Stimulated activated CD4-positive, alpha-beta T cell treated with anti-CD3 and anti-CD28 coated beads, Interleukin-2, amount 100 ng/mL, for 4 hours (primary cell): ENCODE data around the gene TRIM61.
A peak's percentile ranks its signal among the peaks of the same experiment; 100 is the strongest.
"Not testable (repeated sequence)": the region's sequence is repeated elsewhere in the genome, so short reads cannot be mapped to it uniquely, and the experiment has no call there.

Experiments
- DNase-seq: peaks from one replicate; pipeline ENCODE4 v3.0.0-alpha.2; 2020; ENCODE audit warnings: low read depth

TRIM61 gene

DNA sequence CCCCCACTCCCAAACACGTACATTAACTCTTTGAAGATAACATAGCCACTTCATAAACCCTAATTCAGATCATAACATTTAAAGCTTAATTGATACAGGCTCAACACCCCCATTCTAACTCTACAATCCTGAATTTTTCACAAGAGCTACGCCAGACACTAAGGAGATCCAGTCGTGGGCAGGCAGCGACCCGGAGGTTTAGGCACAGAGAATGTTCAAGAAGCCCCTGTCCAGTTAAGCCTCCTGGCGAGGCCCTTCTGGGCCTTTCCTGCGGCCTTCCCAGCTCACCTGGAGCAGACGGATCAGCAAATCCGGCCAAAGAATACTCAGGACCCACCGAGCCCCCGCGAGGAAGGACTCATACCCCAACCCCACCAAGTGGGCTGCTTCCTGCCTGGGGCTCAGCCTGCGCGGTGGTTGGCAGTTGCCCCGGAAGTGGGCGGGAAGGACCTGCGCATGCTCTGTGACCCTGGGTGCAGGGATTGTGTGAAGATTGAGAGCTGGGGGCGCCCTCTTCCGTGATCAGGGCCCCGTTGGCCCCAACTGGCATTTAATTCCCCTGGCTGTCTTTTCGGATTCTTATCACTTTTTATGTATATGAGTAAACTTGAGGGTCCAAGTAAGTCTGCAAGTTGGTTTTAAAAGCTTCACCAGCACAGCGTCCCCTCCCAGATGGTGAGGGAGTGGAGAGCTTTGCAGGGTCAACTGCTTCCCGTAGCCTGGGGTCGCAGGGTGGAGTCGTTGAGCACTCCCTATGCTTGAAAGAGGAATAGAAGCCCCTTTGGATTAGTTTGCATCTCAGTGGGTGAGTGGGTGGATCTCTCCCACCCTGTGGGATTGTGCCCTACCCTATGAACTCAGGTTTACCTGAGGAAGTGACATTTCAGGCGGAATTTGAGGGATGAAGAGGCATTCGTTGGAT, at the start of gene TRIM61:
TSS of gene TRIM61 (minus strand) at position 415 of the 922 bp plus-strand sequence. CDS start 7,655 bp downstream, outside the sequence.
- DNase-seq, result peak; percentile 15

DNA sequence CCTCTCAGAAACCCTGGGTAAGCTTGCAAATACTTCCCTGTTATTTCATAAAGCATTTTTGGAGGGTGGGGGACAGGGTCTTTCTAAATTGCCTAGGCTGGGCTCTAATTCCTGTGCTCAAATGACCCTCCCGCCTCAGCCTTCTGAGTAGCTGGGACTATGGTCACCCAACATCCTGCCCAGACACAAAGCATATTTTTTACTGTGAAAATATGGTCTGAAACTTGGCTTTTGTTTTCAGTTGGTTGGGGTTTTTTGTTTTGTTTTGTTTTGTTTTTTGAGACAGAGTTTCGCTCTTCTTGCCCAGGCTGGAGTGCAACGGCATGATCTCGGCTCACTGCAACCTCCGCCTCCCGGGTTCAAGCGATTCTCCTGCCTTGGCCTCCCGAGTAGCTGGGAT, 48.3 kb upstream of the TRIM61 start:
- DNase-seq, result not testable (repeated sequence)

DNA sequence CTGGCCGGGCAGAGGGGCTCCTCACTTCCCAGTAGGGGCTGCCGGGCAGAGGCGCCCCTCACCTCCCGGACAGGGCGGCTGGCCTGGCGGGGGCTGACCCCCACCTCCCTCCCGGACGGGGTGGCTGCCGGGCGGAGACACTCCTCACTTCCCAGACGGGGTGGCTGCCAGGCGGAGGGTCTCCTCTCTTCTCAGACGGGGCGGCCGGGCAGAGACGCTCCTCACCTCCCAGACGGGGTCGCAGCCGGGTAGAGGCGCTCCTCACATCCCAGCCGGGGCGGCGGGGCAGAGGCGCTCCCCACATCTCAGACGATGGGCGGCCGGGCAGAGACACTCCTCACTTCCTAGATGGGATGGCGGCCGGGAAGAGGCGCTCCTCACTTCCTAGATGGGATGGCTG, 42.5 kb upstream of the TRIM61 start:
- not testable (repeated sequence) for DNase-seq

DNA sequence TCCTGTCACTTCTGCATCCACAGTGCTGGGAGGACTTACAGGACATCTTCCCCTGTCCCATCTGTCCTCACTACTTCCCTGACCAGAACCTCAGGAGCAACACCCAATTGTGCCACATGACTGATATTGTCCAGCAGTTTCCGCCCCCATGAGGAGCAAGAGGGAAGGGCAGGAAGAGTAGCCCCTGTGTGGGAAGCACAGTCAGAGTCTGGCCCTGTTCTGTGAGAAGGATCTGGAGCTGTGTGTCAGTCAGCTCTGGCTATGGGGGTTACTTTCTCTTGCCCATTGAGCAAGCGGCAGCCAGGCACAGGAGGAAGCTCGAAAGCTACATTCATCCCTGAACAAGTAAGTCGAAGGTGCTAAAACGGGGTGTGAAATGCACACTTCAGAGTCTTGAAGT, 39.5 kb upstream of the TRIM61 start:
- DNase-seq, result no peak

DNA sequence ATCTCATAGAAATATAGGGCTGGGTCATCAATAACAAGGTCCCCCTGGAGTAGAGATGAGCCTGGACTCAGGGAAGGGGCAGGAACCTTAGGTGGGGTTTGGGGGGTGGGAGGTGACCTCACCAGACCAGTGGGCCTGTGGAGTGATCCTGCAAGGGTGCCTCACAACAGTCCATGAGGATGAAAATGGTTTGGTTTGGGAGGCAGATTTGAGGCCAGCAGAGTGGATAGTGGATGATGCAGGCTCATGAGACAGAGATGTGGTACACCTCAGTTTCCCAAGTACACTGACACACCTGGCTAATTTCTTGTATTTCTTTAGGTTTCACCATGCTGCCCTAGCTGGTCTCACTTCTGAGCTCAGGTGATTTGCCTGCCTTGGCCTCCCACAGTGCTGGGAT, 36.2 kb upstream of the TRIM61 start:
- no peak for DNase-seq

DNA sequence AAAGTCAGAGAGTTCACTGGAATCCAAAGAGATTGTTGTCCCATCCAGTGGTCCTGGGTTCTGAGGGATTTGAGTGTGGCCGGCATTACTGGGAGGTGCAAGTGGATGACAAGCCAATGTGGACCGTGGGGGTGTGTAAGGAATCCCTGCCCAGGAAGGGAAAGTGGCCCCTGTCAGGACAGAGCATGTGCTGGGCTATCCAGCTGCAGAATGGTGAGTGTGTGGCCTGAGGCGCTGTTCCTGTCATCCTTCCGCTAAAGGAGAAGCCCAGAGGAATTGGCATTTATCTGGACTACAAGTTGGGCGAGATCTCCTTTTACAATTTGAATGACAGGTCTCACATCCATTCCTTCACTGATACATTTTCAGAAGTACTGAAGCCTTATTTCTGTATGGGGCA, 33.9 kb upstream of the TRIM61 start:
- no peak for DNase-seq

DNA sequence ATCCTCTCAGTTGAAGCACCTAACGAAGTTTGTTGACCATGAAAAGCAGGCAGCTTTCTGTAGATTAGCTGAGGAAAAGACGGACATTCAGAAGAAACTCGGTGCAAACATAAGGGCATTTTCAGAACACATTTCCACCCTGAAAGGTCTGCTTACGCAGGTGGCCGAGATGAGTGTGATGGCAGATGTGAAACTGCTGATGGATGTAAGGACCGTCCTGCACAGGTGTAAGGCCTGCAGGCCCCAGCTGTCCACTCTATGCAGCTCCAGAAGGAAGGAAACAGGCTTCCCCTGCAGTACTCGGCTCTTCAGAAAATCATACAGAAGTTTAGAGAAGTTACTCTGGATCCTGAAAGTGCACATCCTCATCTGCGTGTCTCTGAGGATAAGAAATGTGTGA, 33.5 kb upstream of the TRIM61 start:
- no peak for DNase-seq

DNA sequence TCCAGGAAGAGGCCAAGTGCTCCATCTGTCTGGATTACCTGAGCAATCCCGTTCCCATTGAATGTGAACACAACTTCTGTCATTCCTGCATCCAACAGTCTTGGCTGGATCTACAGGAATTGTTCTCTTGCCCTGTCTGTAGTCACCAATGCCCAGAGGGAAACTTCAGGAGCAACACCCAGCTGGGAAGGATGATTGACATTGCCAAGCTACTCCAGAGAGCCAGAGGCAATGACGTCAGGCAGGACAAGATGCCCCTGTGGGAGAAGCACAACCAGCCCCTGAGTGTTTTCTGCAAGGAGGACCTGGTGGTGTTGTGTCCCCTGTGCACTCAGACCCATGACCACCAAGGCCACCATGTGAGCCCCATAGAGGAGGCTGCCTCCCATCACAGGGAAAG, 33.0 kb upstream of the TRIM61 start:
- no peak for DNase-seq

DNA sequence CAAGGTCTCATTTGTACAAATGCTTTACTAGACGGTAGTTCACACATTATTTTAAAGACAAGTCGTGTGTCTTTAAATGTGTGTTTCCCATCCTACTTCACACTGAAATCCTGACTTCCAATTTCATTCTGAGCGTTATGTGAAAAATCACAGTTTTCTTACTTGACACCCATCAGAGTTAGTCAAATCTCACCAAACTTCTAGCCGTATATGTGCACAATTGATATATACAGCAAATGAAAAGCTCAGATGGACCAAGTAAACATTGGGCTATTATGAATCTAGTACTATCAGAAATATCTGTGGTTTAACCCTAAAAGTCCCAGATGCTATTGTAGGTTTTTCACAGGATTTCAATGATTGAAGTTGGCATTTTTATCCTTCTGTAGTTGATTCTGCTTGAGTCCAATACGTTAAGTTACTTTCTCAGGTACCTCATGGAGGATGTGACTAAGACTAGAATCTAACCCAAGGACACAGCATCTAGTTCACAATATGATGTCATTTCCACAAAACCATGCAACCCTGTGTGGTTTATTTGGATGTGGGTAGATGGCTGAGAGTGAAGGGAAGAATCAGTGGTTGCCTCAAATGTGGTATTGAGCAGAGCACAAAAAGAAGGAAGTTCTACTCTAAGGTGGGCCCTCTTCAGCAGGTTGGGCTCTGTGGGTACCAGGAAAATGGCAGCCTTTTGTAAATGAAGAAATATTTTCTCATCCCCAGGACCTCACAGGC, 32.2 kb upstream of the TRIM61 start:
- no peak for DNase-seq

DNA sequence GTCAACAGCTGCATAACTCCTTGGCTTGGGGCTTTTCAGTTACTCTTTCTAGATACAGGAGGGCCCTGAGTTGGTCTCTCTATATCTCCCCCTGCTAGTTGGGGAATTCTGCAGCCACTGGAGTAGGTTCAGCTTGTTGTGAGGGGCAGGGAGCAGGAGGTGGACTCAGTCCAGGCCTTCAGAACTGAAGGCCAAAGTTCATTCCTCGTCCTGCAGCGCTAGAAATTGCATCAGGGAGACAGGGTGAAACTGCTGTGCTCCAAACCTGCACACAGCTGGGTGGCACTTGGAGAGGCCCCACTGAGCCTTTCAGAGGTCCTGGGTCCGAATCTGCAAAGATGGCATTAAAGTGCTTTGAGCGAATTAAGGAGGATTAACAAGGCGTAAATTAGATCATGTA, 29.4 kb upstream of the TRIM61 start:
- no peak for DNase-seq

DNA sequence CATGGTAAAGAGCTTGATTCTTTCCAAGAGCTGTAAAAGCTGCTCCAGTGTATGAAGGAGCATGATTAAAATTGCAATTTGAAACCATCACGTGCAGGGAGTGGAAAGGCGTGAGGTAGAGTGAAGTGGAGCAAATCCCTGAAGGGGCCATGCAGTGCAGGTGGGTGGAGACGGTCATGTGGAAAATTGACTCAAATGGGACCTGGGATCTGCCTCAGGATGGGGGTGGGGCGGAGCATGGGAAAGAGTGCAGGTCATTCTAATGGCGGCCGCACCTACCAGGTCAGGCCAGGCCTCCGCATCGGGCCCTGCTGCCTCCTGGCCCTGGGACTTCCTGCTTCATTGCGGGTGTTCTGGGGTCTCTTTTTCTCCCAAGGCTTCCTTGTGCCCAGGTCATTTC, 29.0 kb upstream of the TRIM61 start:
- no peak for DNase-seq

DNA sequence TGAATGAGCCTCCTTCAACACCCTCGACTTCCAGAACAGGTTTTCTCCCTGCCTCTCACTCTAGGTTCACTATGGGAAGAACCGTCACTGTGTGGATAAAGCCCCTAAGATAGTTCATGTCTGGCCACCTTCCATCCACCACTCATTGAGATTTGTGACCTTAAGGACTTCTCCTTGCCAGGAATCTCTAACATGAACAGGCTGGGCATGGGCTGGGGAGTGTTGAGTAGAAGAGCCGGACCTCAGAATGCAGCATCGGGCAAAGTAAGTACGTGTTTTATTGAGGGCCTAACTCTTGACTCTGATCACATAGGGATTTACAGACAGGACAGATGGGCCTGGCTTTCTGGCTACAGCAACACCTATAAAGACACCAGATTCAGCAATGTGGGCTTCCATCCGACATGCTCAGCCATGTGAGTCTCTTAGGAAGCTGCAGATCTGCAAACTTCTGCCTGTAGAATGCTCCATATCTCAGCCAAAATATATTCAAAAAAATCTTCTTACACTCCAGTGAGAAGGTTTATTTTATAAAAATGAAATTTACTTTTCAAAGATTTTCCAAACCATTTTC, 28.0 kb upstream of the TRIM61 start:
- DNase-seq, result no peak

DNA sequence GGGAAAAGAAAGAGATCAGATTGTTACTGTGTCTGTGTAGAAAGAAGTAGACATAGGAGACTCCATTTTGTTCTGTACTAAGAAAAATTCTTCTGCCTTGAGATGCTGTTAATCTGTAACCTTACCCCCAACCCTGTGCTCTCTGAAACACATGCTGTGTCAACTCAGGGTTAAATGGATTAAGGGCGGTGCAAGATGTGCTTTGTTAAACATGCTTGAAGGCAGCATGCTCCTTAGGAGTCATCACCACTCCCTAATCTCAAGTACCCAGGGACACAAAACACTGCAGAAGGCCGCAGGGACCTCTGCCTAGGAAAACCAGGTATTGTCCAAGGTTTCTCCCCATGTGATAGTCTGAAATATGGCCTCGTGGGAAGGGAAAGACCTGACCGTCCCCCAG, 24.5 kb upstream of the TRIM61 start:
- not testable (repeated sequence) for DNase-seq

DNA sequence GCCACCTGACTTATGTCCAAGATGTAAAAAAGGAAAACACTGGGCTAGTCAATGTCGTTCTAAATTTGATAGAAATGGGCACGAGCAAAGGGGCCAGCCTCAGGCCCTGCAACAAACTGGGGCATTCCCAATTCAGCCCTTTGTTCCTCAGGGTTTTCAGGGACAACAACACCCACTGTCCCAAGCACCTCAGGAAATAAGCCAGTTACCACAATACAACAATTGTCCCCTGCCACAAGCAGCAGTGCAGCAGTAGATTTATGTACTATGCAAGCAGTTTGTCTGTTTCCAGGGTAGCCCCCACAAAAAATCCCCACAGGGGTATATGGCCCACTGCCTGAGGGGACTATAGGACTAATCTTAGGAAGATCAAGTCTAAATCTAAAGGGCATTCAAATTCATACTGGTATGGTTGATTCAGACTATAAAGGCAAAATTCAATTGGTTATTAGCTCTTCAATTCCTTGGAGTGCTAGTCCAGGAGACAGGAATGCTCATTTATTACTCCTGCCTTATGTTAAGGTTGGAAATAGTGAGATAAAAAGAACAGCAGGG, 21.1 kb upstream of the TRIM61 start:
- DNase-seq, result not testable (repeated sequence)

DNA sequence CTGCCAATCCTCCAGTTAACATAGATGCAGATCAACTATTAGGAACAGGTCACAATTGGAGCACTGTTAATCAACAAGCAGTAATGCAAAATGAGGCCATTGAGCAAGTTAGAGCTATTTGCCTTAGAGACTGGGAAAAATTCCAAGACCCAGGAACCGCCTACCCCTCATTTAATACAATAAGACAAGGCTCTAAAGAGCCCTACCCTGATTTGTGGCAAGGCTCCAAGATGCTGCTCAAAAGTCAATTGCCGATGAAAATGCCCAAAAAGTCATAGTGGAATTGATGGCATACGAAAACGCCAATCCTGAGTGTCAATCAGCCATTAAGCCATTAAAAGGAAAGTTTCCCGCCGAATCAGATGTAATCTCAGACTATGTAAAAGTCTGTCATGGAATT, 20.5 kb upstream of the TRIM61 start:
- no peak for DNase-seq

DNA sequence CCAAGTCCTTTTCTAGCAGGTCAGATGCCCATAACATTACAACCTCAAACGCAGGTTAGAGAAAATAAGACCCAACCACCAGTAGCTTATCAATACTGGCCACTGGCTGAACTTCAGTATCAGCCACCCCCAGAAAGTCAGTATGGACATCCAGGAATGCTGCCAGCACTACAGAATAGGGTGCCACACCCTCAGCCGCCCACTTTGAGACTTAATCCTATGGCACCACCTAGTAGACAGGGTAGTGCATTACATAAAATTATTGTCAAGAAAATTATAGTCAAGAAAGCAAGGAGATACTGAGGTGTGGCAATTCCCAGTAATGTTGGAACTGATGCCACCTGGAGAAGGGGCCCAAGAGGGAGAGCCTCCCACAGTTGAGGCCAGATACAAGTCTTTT, 19.9 kb upstream of the TRIM61 start:
- no peak for DNase-seq

DNA sequence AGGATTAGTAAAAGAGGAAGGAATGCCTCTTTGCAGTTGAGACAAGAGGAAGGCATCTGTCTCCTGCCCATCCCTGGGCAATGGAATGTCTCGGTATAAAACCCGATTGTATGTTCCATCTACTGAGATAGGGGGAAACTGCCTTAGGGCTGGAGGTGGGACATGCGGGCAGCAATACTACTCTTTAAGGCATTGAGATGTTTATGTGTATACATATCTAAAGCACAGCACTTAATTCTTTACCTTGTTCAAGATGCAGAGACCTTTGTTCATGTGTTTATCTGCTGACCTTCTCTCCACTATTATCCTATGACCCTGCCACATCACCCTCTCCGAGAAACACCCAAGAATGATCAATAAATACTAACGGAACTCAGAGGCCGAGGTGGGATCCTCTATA, 18.7 kb upstream of the TRIM61 start:
- DNase-seq, result not testable (repeated sequence)

DNA sequence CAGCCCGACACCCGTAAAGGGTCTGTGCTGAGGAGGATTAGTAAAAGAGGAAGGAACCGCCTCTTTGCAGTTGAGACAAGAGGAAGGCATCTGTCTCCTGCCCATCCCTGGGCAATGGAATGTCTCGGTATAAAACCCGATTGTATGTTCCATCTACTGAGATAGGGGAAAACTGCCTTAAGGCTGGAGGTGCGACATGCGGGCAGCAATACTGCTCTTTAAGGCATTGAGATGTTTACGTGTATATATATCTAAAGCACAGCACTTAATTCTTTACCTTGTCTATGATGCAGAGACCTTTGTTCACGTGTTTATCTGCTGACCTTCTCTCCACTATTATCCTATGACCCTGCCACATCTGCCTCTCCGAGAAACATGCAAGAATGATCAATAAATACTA, 13.3 kb upstream of the TRIM61 start:
- not testable (repeated sequence) for DNase-seq

DNA sequence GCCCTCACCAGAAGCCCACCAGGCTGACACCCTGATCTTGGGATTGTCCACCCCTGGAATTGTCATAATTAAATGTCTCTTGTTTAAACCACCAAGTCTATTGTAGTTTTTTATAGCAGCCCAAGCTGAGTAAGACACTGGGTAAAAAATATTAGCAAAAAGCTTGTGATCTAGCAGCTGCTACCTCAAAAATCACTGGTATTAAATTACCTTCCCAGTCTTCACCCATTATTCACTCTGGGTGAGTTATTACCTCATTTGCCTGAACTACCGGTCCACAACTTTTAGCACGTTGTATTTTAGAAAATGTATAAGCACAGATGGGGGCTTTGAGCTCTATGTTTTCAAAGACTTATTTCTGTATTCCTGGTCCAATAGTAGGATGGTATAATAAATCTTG, 12.0 kb upstream of the TRIM61 start:
- DNase-seq, result no peak

DNA sequence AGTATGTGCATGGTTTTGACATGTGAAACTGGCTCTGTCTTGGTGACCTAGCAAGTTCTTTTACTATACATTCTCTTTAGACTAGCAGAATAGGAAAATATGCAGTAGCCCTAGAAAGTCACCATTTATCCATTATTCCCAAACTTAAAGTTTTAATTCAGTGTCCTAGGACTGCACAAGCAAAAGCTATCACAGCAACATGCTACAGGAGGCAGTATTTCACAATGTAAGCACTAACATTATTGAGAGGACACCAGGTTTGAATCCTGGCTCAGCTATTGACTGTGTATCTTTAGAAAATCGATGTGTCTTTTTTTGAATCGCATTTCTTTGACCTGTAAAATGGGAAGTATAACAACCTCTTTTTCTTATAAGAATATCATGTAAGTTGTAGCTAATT, 5.5 kb downstream of the TRIM61 start:
- not testable (repeated sequence) for DNase-seq

DNA sequence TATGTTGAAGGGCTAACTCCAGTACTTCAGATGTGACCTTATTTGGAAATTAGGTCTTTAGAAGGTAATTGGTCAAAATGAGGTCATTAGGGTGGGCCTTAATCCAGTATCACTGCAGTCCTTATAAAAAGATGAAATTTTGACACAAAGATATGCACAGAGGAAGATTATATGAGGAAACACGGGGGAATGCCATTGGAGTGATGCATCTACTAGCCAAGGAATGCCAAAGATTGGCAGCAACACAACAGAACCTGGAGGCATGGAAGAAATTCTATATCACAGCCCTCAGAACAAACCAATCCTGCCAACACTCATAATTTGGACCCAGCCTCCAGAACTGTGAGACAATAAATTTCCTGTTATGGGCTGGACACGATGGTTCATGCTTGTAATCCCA, 17.6 kb downstream of the TRIM61 start:
- no peak for DNase-seq

DNA sequence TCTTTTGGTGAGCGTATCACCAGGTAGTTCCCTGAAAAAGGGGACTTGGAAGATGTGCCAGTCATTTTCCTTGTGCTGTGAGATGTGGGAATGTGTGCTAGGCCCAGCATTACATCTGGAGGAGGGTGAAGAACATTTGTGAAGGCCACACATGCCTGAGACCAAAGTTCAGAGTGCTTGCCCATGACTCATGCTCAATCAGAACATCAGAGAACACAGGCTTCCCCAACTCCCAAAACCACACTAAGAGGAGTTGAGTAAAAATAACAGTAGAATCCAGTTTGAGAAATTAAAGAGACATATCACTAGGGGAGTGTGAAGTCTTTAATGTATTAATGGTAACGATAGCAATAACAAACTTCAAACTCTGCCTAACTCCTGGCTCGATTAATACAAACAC, 18.0 kb downstream of the TRIM61 start:
- DNase-seq, result not testable (repeated sequence)
